ENCODE results near the gene CDC14A. TPM values are rescaled to one million over a fixed set of nuclear protein-coding genes. Genes with fewer than 3 reads are reported as not detected.

Gene CDC14A
- total and polyA plus RNA-seq, 12 donors, result 0.85 to 19.2 (median 4.1) TPM

DNA sequence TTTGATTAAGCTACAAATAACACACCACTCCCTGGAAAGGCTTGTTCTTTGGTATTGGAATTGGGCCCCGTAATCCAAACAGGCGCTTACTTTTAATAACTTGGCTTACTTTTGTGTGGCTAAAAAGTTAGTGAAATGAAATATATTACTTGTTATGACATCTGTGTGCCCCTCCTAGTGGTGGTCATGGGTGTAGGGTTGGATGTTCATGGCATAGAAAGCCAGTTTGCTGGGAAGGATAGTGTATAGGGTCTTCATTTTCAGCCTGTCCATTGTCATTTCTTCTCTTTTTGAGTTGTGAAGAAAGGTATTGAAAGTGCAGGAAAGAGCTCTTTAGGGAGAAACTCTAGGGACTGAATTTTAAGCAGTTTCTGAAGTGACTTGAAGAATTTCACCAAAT, 5.9 kb downstream of the CDC14A start:
- TF ChIP-seq, protein P1, sequence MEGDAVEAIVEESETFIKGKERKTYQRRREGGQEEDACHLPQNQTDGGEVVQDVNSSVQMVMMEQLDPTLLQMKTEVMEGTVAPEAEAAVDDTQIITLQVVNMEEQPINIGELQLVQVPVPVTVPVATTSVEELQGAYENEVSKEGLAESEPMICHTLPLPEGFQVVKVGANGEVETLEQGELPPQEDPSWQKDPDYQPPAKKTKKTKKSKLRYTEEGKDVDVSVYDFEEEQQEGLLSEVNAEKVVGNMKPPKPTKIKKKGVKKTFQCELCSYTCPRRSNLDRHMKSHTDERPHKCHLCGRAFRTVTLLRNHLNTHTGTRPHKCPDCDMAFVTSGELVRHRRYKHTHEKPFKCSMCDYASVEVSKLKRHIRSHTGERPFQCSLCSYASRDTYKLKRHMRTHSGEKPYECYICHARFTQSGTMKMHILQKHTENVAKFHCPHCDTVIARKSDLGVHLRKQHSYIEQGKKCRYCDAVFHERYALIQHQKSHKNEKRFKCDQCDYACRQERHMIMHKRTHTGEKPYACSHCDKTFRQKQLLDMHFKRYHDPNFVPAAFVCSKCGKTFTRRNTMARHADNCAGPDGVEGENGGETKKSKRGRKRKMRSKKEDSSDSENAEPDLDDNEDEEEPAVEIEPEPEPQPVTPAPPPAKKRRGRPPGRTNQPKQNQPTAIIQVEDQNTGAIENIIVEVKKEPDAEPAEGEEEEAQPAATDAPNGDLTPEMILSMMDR (IDR thresholded peaks at IDR 0.05), result peak in 1 of 6 experiments; percentile 19
- no peak for TF ChIP-seq POLR2A (IDR thresholded peaks at IDR 0.05)
- no peaks in the 10 kb centered on the region for H3K36me3 ChIP-seq (replicated peaks in 1 of 2)
- H3K4me3 ChIP-seq, result no peak overlapping the region
- H3K27ac ChIP-seq, result no peak overlapping the region
- DNase-seq, result no peak
- intact Hi-C loops (cut with DNase I), result loop anchor here in 1 of 2 donors (10.0 kb wide), 1 partner anchor 97 kb away; no protein-coding TSS in a partner anchor
- H3K4me1 ChIP-seq (replicated peaks in 1 of 2), result peaks cover 4 to 36% of the 10 kb centered on the region in 2 donors
- no peaks in the 10 kb centered on the region for H3K27me3 ChIP-seq
- no peaks in the 10 kb centered on the region for H3K9me3 ChIP-seq (replicated peaks in 1 of 3)
- 65 to 88% (median 76%) methylated on average over 2 of the region's 2 CpGs for WGBS, 4 donors

DNA sequence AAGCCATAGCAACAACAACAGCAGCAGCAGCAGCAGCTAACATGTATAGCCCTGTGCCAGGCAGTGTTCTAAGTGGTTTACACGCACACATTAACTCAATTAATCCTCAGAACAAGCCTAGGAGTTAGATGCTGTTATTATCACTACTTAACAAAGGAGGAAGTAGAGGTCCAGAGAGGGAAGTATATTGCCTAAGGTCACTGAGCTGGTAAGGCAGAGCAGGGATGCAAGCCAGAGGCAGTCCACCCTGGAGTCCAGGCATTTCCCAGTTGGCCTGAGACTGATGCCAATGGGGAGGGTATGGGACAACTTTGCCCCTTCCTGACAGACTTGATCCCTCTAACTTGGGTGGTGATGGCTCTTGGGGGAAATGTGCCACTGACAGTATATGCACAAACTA, 6.8 kb downstream of the CDC14A start:
- intact Hi-C loops (cut with DNase I), result loop anchor here in 1 of 2 donors (10.0 kb wide), 1 partner anchor 96 kb away; no protein-coding TSS in a partner anchor
- Histone ChIP-seq H3K9me3 (replicated peaks in 1 of 3) (no peaks in the 10 kb centered on the region), H3K4me1 (replicated peaks in 1 of 2) (peaks cover 0 to 26% of the 10 kb centered on the region in 2 donors), H3K4me3 (no peak overlapping the region), H3K27ac (no peak overlapping the region), H3K36me3 (replicated peaks in 1 of 2) (no peaks in the 10 kb centered on the region), H3K27me3 (no peaks in the 10 kb centered on the region)
- 40 to 80% (median 66%) methylated on average over 1 of the region's 1 CpG for WGBS, 4 donors
- no peak for DNase-seq
- no peak for TF ChIP-seq POLR2A (IDR thresholded peaks at IDR 0.05)
- TF ChIP-seq, protein P1 (IDR thresholded peaks at IDR 0.05), result no peak

DNA sequence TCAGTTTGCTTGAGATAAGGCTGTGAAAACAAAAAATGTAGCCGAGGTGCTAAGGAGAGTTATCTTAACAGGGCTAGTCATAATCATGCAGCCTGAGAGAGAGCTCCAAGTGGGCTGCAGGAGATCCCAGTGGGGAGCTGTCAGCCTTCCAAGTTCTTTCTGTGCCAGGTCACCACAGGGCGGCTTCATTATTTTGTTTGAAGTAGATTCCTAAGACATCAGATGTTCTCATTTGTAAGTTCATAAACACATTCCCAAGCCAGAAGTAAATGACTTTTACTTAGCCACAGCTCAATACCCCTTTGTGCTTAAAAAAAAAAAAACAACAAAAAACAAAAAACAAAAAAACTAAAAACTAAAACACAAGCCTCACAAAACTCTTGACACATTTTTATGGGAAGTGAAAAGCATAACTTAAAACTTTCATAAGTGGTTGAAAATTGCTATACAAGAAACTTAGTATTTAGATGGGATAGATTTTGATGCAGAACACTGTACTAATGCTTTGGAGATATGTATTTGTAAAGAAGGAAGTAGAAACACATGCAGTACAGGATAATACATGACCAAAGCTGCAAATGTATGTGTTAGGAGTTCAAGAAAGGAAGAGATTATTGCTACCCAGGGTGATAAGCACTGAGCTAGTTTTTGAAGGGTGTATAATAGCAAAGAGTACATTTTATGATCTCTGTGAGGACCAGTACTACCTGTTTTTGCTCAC, 8.6 kb downstream of the CDC14A start:
- no peaks in the 10 kb centered on the region for H3K27me3 ChIP-seq
- H3K36me3 ChIP-seq (replicated peaks in 1 of 2), result no peaks in the 10 kb centered on the region
- H3K27ac ChIP-seq, result no peak overlapping the region
- peaks cover 0 to 19% of the 10 kb centered on the region in 2 donors for H3K4me1 ChIP-seq (replicated peaks in 1 of 2)
- H3K9me3 ChIP-seq (replicated peaks in 1 of 3), result no peaks in the 10 kb centered on the region
- DNase-seq, result peak in 4 of 7 donors; percentile 23 to 34 (median 28)
- H3K4me3 ChIP-seq, result no peak overlapping the region
- no peak for TF ChIP-seq POLR2A (IDR thresholded peaks at IDR 0.05)
- TF ChIP-seq, protein P1 (IDR thresholded peaks at IDR 0.05), result no peak
- intact Hi-C loops (cut with DNase I), result no loop called here
- 17 to 35% (median 30%) methylated on average over 2 of the region's 2 CpGs for WGBS, 4 donors

DNA sequence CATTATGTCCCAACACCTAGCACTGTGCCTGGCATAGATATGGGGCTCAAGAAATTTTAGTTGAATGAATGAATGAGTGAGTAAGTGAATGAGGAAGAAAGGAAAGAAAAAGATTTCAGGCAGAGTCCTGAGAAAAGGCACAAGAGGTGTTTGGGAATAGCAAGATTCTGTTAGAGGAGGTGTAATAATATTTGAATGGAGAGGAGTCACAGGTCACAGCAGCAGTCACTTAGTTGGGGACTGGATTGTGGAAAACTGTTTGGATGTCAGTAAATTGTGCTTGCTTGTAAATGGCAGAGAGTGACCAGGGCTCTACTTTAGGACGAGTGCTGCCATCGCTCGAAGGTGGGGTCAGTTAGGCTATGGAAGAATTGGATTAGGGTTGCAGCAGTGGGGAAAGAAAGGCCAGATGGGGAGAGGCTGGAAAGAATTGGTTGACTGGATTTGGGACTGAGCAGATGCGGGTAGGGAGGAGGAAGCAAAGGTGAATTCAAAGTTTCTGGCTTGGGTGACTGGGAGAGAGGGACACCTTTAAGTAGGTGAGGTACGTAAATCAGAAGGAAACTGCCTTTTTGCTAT, 9.3 kb downstream of the CDC14A start:
- no peak for DNase-seq
- no peak for TF ChIP-seq POLR2A (IDR thresholded peaks at IDR 0.05)
- TF ChIP-seq, protein P1 (IDR thresholded peaks at IDR 0.05), result no peak
- 92 to 96% (median 94%) methylated on average over 5 of the region's 5 CpGs for WGBS, 4 donors
- intact Hi-C loops (cut with DNase I), result no loop called here
- no peaks in the 10 kb centered on the region for H3K36me3 ChIP-seq (replicated peaks in 1 of 2)
- no peaks in the 10 kb centered on the region for H3K9me3 ChIP-seq (replicated peaks in 1 of 3)
- peaks cover 0 to 19% of the 10 kb centered on the region in 2 donors for H3K4me1 ChIP-seq (replicated peaks in 1 of 2)
- no peaks in the 10 kb centered on the region for H3K27me3 ChIP-seq
- H3K27ac ChIP-seq, result no peak overlapping the region
- H3K4me3 ChIP-seq, result no peak overlapping the region

All from adrenal gland (tissue), 12 donors.